ENCODE results near the gene PSMD8.

DNA sequence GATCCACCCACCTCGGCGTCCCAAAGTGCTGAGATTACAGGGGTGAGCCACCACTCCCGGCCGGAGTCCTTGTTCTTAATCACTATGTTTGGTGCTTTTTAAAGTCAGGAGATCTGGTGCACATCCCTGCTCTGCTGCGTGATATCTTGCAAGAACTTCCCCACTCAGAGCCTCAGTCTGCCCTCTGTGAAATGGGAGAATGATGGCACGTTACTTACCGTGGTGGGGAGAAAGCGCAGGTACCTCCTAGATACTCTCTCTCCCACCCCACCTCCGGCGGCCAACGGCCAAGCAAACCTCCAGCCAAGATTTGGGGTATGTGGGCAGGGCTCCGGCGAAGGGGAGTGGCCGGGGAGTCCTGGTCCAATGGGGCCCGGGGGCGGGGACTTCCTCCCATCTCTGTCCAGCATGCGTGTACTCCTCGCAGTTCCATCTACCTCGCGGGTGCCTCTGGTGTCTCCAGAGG lies 58.9 kb downstream of the PSMD8 start, which contains the start of gene RYR1:
- TF ChIP-seq, protein P1, sequence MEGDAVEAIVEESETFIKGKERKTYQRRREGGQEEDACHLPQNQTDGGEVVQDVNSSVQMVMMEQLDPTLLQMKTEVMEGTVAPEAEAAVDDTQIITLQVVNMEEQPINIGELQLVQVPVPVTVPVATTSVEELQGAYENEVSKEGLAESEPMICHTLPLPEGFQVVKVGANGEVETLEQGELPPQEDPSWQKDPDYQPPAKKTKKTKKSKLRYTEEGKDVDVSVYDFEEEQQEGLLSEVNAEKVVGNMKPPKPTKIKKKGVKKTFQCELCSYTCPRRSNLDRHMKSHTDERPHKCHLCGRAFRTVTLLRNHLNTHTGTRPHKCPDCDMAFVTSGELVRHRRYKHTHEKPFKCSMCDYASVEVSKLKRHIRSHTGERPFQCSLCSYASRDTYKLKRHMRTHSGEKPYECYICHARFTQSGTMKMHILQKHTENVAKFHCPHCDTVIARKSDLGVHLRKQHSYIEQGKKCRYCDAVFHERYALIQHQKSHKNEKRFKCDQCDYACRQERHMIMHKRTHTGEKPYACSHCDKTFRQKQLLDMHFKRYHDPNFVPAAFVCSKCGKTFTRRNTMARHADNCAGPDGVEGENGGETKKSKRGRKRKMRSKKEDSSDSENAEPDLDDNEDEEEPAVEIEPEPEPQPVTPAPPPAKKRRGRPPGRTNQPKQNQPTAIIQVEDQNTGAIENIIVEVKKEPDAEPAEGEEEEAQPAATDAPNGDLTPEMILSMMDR (IDR thresholded peaks at IDR 0.05): no peak
- TF ChIP-seq POLR2A (IDR thresholded peaks at IDR 0.05) (no peak), POLR2AphosphoS5 (IDR thresholded peaks at IDR 0.05) (no peak)

Data from prostate gland (tissue), 2 donors.